Left ventricle myocardium superior (tissue), 1 donor: ENCODE results near the gene C10orf88. TPM values are rescaled to one million over a fixed set of nuclear protein-coding genes. Genes with fewer than 3 reads are reported as not detected.

Experiments used
- total RNA-seq: library from RNA; stranded (reverse); fragmentation: NEBNext Ultra II Directional; extraction: Animal tissue kit (Norgen Biotek cat#: 25700); gene quantifications from one replicate; pipeline ENCODE4 v1.2.1, GENCODE V29; 2021
- donor health status: DM: no; HTN: yes; CAD: no; lungs with severe emphysema.

Gene C10orf88
- total RNA-seq, 1 donor from 2014 or later = 5.0 TPM

Other genes starting within 250 kb of the C10orf88 start
- gene CUZD1, start 108.4 kb downstream of the C10orf88 start, total RNA-seq = 0.12 TPM
- gene FAM24B, start 74.6 kb downstream of the C10orf88 start, total RNA-seq = 0.47 TPM
- gene FAM24A, start 43.6 kb downstream of the C10orf88 start, total RNA-seq = not detected
- 2.3 TPM for gene PSTK, start 26.2 kb upstream of the C10orf88 start, total RNA-seq
- 10.8 TPM for gene IKZF5, start 54.6 kb upstream of the C10orf88 start, total RNA-seq
- 99.5 TPM for gene ACADSB, start 54.8 kb upstream of the C10orf88 start, total RNA-seq
- not detected for gene HMX3, start 181.7 kb upstream of the C10orf88 start, total RNA-seq
- not detected for gene HMX2, start 193.9 kb upstream of the C10orf88 start, total RNA-seq
- gene BUB3, start 200.2 kb upstream of the C10orf88 start, total RNA-seq = 40.0 TPM